Fibroblast of lung (primary cell): ENCODE data around the gene AGAP1. TPM values are rescaled to one million over a fixed set of nuclear protein-coding genes. Genes with fewer than 3 reads are reported as not detected.

ENCODE experiments used
- DNase-seq, 2 donors: peaks; one replicate each; pipeline versions ENCODE4 v3.0.0 to v3.0.0-alpha.2; 2010; ENCODE audit warnings: low read depth in 2 of 2
- H2AFZ ChIP-seq: 2 replicates; pipeline ENCODE4 v1.5.1; 2012; ENCODE audit warnings: low read length, control low read depth, inconsistent platforms
- H3K27ac ChIP-seq: 2 replicates; pipeline ENCODE4 v1.5.1; 2011; ENCODE audit warnings: low read length, control low read depth; ENCODE audit not compliant: insufficient read depth
- H3K27me3 ChIP-seq: 2 replicates; pipeline ENCODE4 v1.5.1; 2011; ENCODE audit warnings: mild to moderate bottlenecking, low read length; ENCODE audit not compliant: control insufficient read depth, insufficient read depth
- H3K36me3 ChIP-seq: 2 replicates; pipeline ENCODE4 v1.5.1; 2011; ENCODE audit warnings: low read length; ENCODE audit not compliant: control insufficient read depth, insufficient read depth
- H3K4me1 ChIP-seq: 2 replicates; pipeline ENCODE4 v1.5.1; 2011; ENCODE audit warnings: low read length; ENCODE audit not compliant: control insufficient read depth, insufficient read depth; ENCODE audit errors: extremely low read depth
- H3K4me2 ChIP-seq: 2 replicates; pipeline ENCODE4 v1.5.1; 2011; ENCODE audit warnings: low read length, control low read depth; ENCODE audit not compliant: insufficient read depth; ENCODE audit errors: extremely low read depth
- H3K4me3 ChIP-seq, 4 experiments: fragments of 200-600 bp in 1 of 4; sonication (generic) in 1 of 4; replicated peaks in 1 of 4; 2 replicates each; pipeline ENCODE4 v1.5.1; 2011 to 2016; ENCODE audit warnings: low read length in 4 of 4, low read depth in 3 of 4, mild to moderate bottlenecking in 3 of 4, control low read depth in 2 of 4, inconsistent platforms in 1 of 4, mixed read lengths in 1 of 4; ENCODE audit not compliant: insufficient read depth in 1 of 4; ENCODE audit errors: control extremely low read depth in 1 of 4
- H3K79me2 ChIP-seq: 2 replicates; pipeline ENCODE4 v1.5.1; 2012; ENCODE audit warnings: mild to moderate bottlenecking, low read length, inconsistent platforms; ENCODE audit not compliant: control insufficient read depth, insufficient read depth
- H3K9ac ChIP-seq: 2 replicates; pipeline ENCODE4 v1.5.1; 2011; ENCODE audit warnings: mild to moderate bottlenecking, low read length, control low read depth; ENCODE audit not compliant: insufficient read depth
- H3K9me3 ChIP-seq: 2 replicates; pipeline ENCODE4 v1.5.1; 2012; ENCODE audit warnings: low read depth, low read length; ENCODE audit not compliant: control insufficient read depth, insufficient read depth
- H4K20me1 ChIP-seq: 2 replicates; pipeline ENCODE4 v1.5.1; 2011; ENCODE audit warnings: low read length; ENCODE audit not compliant: control insufficient read depth, insufficient read depth; ENCODE audit errors: extremely low read depth
- EZH2 ChIP-seq: IDR thresholded peaks from 2 replicates; pipeline ENCODE4 v1.5.1; 2012; ENCODE audit warnings: low read length, control low read depth, mild to moderate bottlenecking; ENCODE audit errors: missing control alignments
- polyA plus RNA-seq, 2 donors: library from polyadenylated mRNA; depleted of rRNA in 1 of 2; stranded (reverse) in 1 of 2; unstranded in 1 of 2; fragments of >200 nt; gene quantifications; 2 replicates each; pipeline ENCODE4 v1.2.1, GENCODE V29; 2011 to 2012; ENCODE audit warnings: missing spikeins in 1 of 2
- total RNA-seq: library from RNA; depleted of rRNA; stranded (reverse); fragments of >200 nt; gene quantifications from 2 replicates; pipeline ENCODE4 v1.2.1, GENCODE V29; 2014
- TF ChIP-seq, protein P1 (sequence below), 2 donors: IDR thresholded peaks in 1 of 2; conservative IDR thresholded peaks in 1 of 2; 1 replicate in 1 of 2; 2 replicates in 1 of 2; pipeline ENCODE4 v1.5.1; 2011 to 2012; ENCODE audit warnings: low read length in 2 of 2, control low read depth in 1 of 2, inconsistent platforms in 1 of 2, low read depth in 1 of 2, mild to moderate bottlenecking in 1 of 2

AGAP1 gene
- total and polyA plus RNA-seq, 2 donors (not counting 1 experiment from before 2014, with no cell fraction given) = 10.6 to 14.0 TPM

DNA sequence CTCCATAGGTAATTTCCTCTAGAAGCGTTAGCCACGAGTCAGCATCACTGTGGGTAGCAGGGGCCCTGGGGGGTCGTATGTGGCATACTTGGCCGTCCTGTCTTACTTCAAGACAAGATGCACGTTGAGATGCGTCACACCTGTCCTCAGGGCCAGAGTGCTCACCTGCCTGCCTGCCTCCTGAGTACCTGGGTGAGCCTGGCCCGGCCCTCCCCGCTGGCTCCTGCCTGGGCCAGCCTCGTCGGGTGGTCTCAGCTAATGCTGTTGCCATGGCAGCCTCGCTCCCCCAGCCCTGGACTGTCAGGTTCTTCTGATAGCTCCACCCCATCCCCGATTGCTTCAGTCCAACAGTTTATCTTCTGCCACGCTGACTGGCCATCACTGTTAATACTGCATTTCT is 441.9 kb downstream of the AGAP1 start:
- H4K20me1 ChIP-seq = no peaks in the 10 kb centered on the region
- no peak overlapping the region for H3K4me3 ChIP-seq
- H3K36me3 ChIP-seq = peaks cover 2% of the 10 kb centered on the region
- H3K27ac ChIP-seq = no peak overlapping the region
- no peak overlapping the region for H2AFZ ChIP-seq
- no peak overlapping the region for H3K4me2 ChIP-seq
- H3K4me1 ChIP-seq = peaks cover 2% of the 10 kb centered on the region
- H3K9ac ChIP-seq = no peak overlapping the region
- TF ChIP-seq, protein P1, sequence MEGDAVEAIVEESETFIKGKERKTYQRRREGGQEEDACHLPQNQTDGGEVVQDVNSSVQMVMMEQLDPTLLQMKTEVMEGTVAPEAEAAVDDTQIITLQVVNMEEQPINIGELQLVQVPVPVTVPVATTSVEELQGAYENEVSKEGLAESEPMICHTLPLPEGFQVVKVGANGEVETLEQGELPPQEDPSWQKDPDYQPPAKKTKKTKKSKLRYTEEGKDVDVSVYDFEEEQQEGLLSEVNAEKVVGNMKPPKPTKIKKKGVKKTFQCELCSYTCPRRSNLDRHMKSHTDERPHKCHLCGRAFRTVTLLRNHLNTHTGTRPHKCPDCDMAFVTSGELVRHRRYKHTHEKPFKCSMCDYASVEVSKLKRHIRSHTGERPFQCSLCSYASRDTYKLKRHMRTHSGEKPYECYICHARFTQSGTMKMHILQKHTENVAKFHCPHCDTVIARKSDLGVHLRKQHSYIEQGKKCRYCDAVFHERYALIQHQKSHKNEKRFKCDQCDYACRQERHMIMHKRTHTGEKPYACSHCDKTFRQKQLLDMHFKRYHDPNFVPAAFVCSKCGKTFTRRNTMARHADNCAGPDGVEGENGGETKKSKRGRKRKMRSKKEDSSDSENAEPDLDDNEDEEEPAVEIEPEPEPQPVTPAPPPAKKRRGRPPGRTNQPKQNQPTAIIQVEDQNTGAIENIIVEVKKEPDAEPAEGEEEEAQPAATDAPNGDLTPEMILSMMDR (conservative IDR thresholded peaks at IDR 0.05 in 1 of 2, IDR thresholded peaks at IDR 0.05 in 1 of 2; ENCODE audit: low read depth in 1 of 2, low read length in 2 of 2) = no peak
- no peak for TF ChIP-seq EZH2
- DNase-seq = no peak
- no peaks in the 10 kb centered on the region for H3K9me3 ChIP-seq
- no peaks in the 10 kb centered on the region for H3K79me2 ChIP-seq
- no peaks in the 10 kb centered on the region for H3K27me3 ChIP-seq

DNA sequence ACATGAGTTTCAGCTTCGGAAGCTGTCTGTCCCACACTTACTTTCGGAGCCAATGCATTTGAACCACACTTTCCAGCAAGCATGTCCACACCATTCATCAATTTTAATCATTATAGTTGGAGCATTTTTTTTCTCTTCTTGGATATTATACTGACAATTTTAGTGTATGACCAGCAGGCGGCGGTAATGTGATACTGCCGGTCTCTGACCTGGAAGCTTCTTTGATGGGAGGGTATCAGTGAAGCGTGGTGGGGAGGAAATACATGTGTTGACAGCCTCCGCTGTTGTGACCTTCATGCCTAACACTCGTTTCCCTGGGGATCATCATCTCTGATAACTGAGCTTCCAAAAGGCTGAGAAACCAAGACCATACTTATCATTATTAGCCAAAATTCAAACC is 442.6 kb downstream of the AGAP1 start:
- Histone ChIP-seq H3K9me3 (no peaks in the 10 kb centered on the region), H3K36me3 (peaks cover 2% of the 10 kb centered on the region), H3K27me3 (no peaks in the 10 kb centered on the region), H3K4me3 (no peak overlapping the region), H3K4me1 (peaks cover 2% of the 10 kb centered on the region), H3K9ac (no peak overlapping the region), H3K79me2 (no peaks in the 10 kb centered on the region), H3K4me2 (no peak overlapping the region), H4K20me1 (no peaks in the 10 kb centered on the region), H3K27ac (no peak overlapping the region), H2AFZ (no peak overlapping the region)
- no peak for DNase-seq
- no peak for TF ChIP-seq EZH2
- TF ChIP-seq, protein P1 (conservative IDR thresholded peaks at IDR 0.05 in 1 of 2, IDR thresholded peaks at IDR 0.05 in 1 of 2; ENCODE audit: low read depth in 1 of 2, low read length in 2 of 2) = peak; percentile 30 to 46

DNA sequence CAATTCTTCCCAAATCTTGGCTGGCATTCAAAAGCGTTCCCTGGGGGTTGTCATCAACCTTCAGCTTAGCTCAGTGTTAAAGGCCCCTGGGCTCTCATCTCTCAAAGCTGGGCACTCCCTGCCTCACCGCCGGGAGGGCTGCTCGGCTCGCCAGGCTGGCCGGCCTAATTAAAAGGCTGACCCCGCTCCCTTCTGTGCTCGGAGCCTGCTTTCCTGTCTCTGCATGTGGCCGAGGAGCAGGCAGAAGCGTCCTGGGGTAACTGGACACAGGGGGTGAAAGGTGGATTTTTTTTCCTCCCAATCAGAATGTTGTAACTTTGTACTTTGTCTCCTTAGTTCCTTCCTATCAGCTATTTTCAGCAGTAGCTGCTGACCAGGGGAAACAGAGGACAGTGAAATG is 443.2 kb downstream of the AGAP1 start:
- peaks cover 2% of the 10 kb centered on the region for H3K4me1 ChIP-seq
- H3K36me3 ChIP-seq = peaks cover 2% of the 10 kb centered on the region
- DNase-seq = no peak
- no peak overlapping the region for H3K4me2 ChIP-seq
- no peaks in the 10 kb centered on the region for H3K9me3 ChIP-seq
- H3K4me3 ChIP-seq = no peak overlapping the region
- no peak overlapping the region for H2AFZ ChIP-seq
- no peaks in the 10 kb centered on the region for H3K27me3 ChIP-seq
- H3K9ac ChIP-seq = no peak overlapping the region
- TF ChIP-seq EZH2 = no peak
- TF ChIP-seq, protein P1 (conservative IDR thresholded peaks at IDR 0.05 in 1 of 2, IDR thresholded peaks at IDR 0.05 in 1 of 2; ENCODE audit: low read depth in 1 of 2, low read length in 2 of 2) = no peak
- H4K20me1 ChIP-seq = no peaks in the 10 kb centered on the region
- H3K27ac ChIP-seq = no peak overlapping the region
- H3K79me2 ChIP-seq = no peaks in the 10 kb centered on the region
